Psoas muscle (tissue), 8 donors: ENCODE data around the gene SSH3. TPM values are rescaled to one million over a fixed set of nuclear protein-coding genes. Genes with fewer than 3 reads are reported as not detected.

Experiments used
- ATAC-seq, 4 donors: fragments of 200-7000 bp; cut with Tn5 transposase; one replicate each; pipeline ENCODE4 v1.9.1; 2020; ENCODE audit warnings: moderate library complexity in 3 of 4, mild to moderate bottlenecking in 2 of 4
- DNase-seq, 2 donors: peaks; one replicate each; pipeline ENCODE4 v3.0.0-alpha.2; 2020
- H3K27ac ChIP-seq: fragments of 200-600 bp; one replicate; pipeline ENCODE4 v1.8.0; 2022
- H3K27me3 ChIP-seq, 3 donors: fragments of 200-600 bp in 1 of 3; one replicate each; pipeline versions ENCODE4 v1.6.1 to v1.8.0; 2013 to 2022; ENCODE audit warnings: low read length in 2 of 3, mild to moderate bottlenecking in 2 of 3, moderate library complexity in 1 of 3; ENCODE audit not compliant: insufficient read depth in 3 of 3
- H3K36me3 ChIP-seq, 2 donors: fragments of 200-600 bp in 1 of 2; one replicate each; pipeline versions ENCODE4 v1.6.1 to v1.8.0; 2013 to 2022; ENCODE audit warnings: low read depth in 1 of 2, mild to moderate bottlenecking in 1 of 2, moderate library complexity in 1 of 2; ENCODE audit not compliant: insufficient read depth in 1 of 2
- H3K4me1 ChIP-seq: fragments of 200-600 bp; one replicate; pipeline ENCODE4 v1.8.0; 2022
- H3K4me3 ChIP-seq: fragments of 200-600 bp; one replicate; pipeline ENCODE4 v1.8.0; 2022; ENCODE audit warnings: mild to moderate bottlenecking
- H3K9me3 ChIP-seq: fragments of 200-600 bp; one replicate; pipeline ENCODE4 v1.8.0; 2022
- CTCF ChIP-seq: fragments of 200-600 bp; IDR thresholded peaks from one replicate; pipeline ENCODE4 v1.8.0; 2022; ENCODE audit warnings: antibody characterized with exemption
- WGBS, 3 donors: extraction: QIAGEN DNeasy Blood & Tissue Kit; methylation state at CpG; one replicate each; pipeline versions ENCODE4 v1.1.6 to v1.1.7; 2013; 5-methylcytosine and 5-hydroxymethylcytosine counted together
- intact Hi-C, 2 donors: fragments of 100-400 bp; cut with DNase I; formaldehyde crosslinking; loops; one replicate each; pipeline versions ENCODE4 v1.11.0 to v1.14.2; 2022
- polyA plus RNA-seq, 3 donors: library from polyadenylated mRNA; stranded (reverse); fragments of 200-250 nt; gene quantifications; one replicate each; pipeline ENCODE4 v1.2.3, GENCODE V29; 2013
- total RNA-seq, 4 donors: library from RNA; stranded (reverse); fragmentation: NEBNext Ultra II Directional in 2 of 4; extraction: Animal tissue kit (Norgen Biotek cat#: 25700) in 2 of 4; gene quantifications; one replicate each; pipeline versions ENCODE4 v1.2.1 to v1.2.4, GENCODE V29; 2021 to 2023
- donor health status: healthy with polysubstance abuse.
- donor health status: DM: no; HTN: no; CAD: no; lungs with moderate emphysema.
- donor health status: Bipolar disorder and iron deficiency.
- donor health status: healthy.
- donor health status: DM: yes; HTN: yes; CAD: no.
- donor health status: DM: no; HTN: no; CAD: no.
- donor health status: DM: no; HTN: no; CAD: no.
- donor health status: DM: yes; HTN: yes; CAD: no.

SSH3 gene
- total and polyA plus RNA-seq, 7 donors = 3.0 to 10.1 (median 5.0) TPM

- H3K4me3 ChIP-seq = no peak overlapping the region
- intact Hi-C loops = no loop called here
- H3K36me3 ChIP-seq = peaks cover 0 to 45% of the 10 kb centered on the region in 2 donors
- no peak for TF ChIP-seq CTCF
- ATAC-seq = no peak
- peaks cover 13% of the 10 kb centered on the region for H3K4me1 ChIP-seq
- H3K9me3 ChIP-seq = no peaks in the 10 kb centered on the region
- H3K27ac ChIP-seq = no peak overlapping the region
- H3K27me3 ChIP-seq = no peaks in the 10 kb centered on the region
- 85 to 95% (median 87%) methylated on average over 11 to 12 of the region's 12 CpGs for WGBS, 3 donors
- no peak for DNase-seq
These were observed 4.2 kb downstream of the SSH3 start for GRCh38 chr11:67307545-67308001.

GRCh38 chr11:67308031-67308866 is 4.9 kb downstream of the SSH3 start:
- Histone ChIP-seq H3K9me3 (no peaks in the 10 kb centered on the region), H3K4me1 (peaks cover 9% of the 10 kb centered on the region), H3K27ac (no peak overlapping the region), H3K36me3 (peaks cover 0 to 45% of the 10 kb centered on the region in 2 donors), H3K4me3 (no peak overlapping the region), H3K27me3 (no peaks in the 10 kb centered on the region)
- intact Hi-C loops = no loop called here
- DNase-seq = no peak
- no peak for TF ChIP-seq CTCF
- no peak for ATAC-seq
- 90 to 95% (median 94%) methylated on average over 19 to 20 of the region's 20 CpGs for WGBS, 3 donors

GRCh38 chr11:67309166-67309565 is 5.8 kb downstream of the SSH3 start:
- DNase-seq (no peak), ATAC-seq (no peak)
- intact Hi-C loops = no loop called here
- H3K27me3 ChIP-seq = no peaks in the 10 kb centered on the region
- peaks cover 6% of the 10 kb centered on the region for H3K4me1 ChIP-seq
- 94 to 96% (median 95%) methylated on average over 10 to 11 of the region's 11 CpGs for WGBS, 3 donors
- no peak for TF ChIP-seq CTCF
- H3K36me3 ChIP-seq = peaks cover 0 to 45% of the 10 kb centered on the region in 2 donors
- no peak overlapping the region for H3K4me3 ChIP-seq
- H3K9me3 ChIP-seq = no peaks in the 10 kb centered on the region
- H3K27ac ChIP-seq = no peak overlapping the region

GRCh38 chr11:67309661-67310061 is 6.3 kb downstream of the SSH3 start:
- Histone ChIP-seq H3K27ac (no peak overlapping the region), H3K4me3 (no peak overlapping the region), H3K27me3 (no peaks in the 10 kb centered on the region), H3K36me3 (peaks cover 0 to 45% of the 10 kb centered on the region in 2 donors), H3K4me1 (peaks cover 1% of the 10 kb centered on the region), H3K9me3 (no peaks in the 10 kb centered on the region)
- intact Hi-C loops = no loop called here
- TF ChIP-seq CTCF = no peak
- DNase-seq = no peak
- 91 to 95% (median 91%) methylated on average over 14 of the region's 14 CpGs for WGBS, 3 donors
- no peak for ATAC-seq
